Esophagus squamous epithelium (tissue), 5 donors: ENCODE data around the gene GMEB2. TPM values are rescaled to one million over a fixed set of nuclear protein-coding genes. Genes with fewer than 3 reads are reported as not detected.
A peak's percentile ranks its signal among the peaks of the same experiment; 100 is the strongest.

Experiments used
- DNase-seq: peaks from one replicate; lab custom pipeline; 2025; lab: John Stamatoyannopoulos, UW
- H3K27ac ChIP-seq, 4 donors: fragments of 200-600 bp; sonication (generic); one replicate each; pipeline ENCODE4 v1.5.1; 2016 to 2019; ENCODE audit warnings: mild to moderate bottlenecking in 1 of 4
- H3K27me3 ChIP-seq, 4 donors: fragments of 200-600 bp; sonication (generic); 1 replicate in 3 of 4; 2 replicates in 1 of 4; pipeline versions ENCODE4 v1.5.1 to v1.6.0; 2017 to 2021; ENCODE audit warnings: antibody characterized with exemption in 1 of 4
- H3K36me3 ChIP-seq, 3 donors: fragments of 200-600 bp; sonication (generic); one replicate each; pipeline ENCODE4 v1.5.1; 2016 to 2019
- H3K4me1 ChIP-seq, 3 donors: fragments of 200-600 bp; sonication (generic); one replicate each; pipeline ENCODE4 v1.5.1; 2017 to 2019
- H3K4me3 ChIP-seq, 4 donors: fragments of 200-600 bp; sonication (generic); 1 replicate in 3 of 4; 2 replicates in 1 of 4; pipeline ENCODE4 v1.5.1; 2016 to 2019; ENCODE audit warnings: mild to moderate bottlenecking in 2 of 4, moderate library complexity in 1 of 4
- H3K9me3 ChIP-seq, 3 donors: fragments of 200-600 bp; sonication (generic); one replicate each; pipeline ENCODE4 v1.5.1; 2016 to 2019
- CTCF ChIP-seq, 6 experiments: fragments of 450-650 bp in 4 of 6; fragments of 200-600 bp in 2 of 6; sonication (generic) in 2 of 6; IDR thresholded peaks; one replicate each; pipeline ENCODE4 v1.5.1; 2016 to 2019; ENCODE audit warnings: antibody characterized with exemption in 6 of 6, mild to moderate bottlenecking in 4 of 6, moderate library complexity in 4 of 6
- POLR2A ChIP-seq, 4 donors: fragments of 450-650 bp; IDR thresholded peaks; one replicate each; pipeline ENCODE4 v1.6.1; 2017; ENCODE audit warnings: antibody characterized with exemption in 4 of 4, mild to moderate bottlenecking in 4 of 4, moderate library complexity in 3 of 4
- WGBS, 2 donors: methylation state at CpG; one replicate each; pipeline ENCODE4 v1.1.5; 2018; 5-methylcytosine and 5-hydroxymethylcytosine counted together
- intact Hi-C: fragments of 100-400 bp; cut with DNase I; formaldehyde crosslinking; loops from one replicate; pipeline ENCODE4 v1.15.0; 2022
- total RNA-seq, 4 donors: library from RNA; depleted of rRNA; stranded (reverse); fragments of >200 nt; gene quantifications; one replicate each; pipeline ENCODE4 v1.1.0, GENCODE V29; 2016
- donor health status: DM: yes; HTN: yes; CAD: no.

Gene GMEB2
- total RNA-seq, 4 donors from 2014 or later: 7.2 to 12.0 (median 11.0) TPM

DNA sequence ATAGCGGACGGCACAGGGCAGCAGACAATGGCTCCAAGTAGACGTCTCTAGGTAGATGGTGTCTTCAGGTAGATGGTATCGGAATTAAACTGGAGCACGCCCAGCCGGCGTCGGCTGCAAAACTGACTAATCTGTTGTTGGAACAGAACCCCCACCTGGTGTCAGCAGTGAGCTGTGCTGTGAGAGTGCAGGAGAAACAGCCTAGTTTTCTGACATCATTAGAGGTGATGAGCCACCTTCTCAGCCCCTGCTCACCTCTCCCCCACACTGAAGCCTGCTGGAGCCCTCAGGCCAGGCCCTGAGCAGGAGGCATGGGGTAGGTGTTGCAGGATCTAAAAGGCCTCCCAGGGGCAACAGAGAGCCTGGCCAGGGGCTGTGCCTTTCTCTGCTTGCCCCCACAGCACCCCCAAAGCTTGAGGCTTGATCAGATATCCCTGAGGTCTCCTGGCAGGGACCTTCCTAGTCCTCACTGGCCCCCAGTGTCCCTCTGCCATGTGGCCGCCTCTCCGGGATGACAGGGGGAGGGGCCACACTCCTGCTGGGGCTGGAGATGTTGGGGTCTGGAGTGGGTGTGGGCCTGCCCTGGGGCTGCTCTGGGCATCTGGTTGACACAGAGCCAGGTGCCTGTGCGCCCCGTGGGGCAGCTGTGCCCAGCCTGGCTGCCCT, 46.0 kb downstream of the GMEB2 start:
- intact Hi-C loops: no loop called here
- WGBS, 2 donors: 33 to 41% methylated on average over 3 to 6 of the region's 12 CpGs
- no peak for DNase-seq

DNA sequence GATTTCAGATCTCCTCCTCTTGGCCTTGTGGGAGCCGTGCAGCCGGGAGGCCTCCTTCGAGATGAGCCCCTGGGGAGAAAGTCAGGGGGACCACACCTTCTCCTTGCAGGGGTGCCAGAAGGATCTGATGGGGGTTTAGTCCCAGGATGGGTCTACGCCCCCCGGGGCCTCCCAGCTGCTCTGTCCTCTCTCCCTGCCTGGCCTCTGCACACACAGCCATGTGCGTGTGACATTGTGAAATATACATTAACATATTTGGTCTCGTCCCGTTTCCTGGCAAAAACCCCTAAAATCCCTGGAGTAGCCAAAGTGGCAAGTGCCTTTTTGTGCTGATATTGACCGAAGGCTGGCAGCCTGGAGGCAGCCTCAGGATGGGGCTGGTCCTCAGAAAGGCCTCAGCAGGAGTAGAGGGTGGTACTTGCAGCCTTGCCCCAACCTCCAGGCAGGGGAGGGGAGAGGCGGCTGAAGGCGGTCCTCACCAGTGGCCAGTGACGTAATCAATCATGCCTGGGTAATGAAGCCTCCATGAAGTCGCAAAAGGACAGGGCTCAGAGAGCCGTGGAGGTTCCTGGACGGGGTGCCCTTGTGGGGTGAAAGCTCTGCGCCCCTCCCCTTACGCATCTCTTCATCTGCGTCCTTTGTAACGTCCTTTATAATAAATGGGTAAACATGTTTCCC, 47.7 kb downstream of the GMEB2 start:
- H3K4me3 ChIP-seq: no peak overlapping the region
- H3K4me1 ChIP-seq: peaks cover 0 to 11% (median 6%) of the 10 kb centered on the region in 3 donors
- H3K36me3 ChIP-seq: no peaks in the 10 kb centered on the region
- no peaks in the 10 kb centered on the region for H3K9me3 ChIP-seq
- H3K27me3 ChIP-seq: peaks cover 0 to 20% (median 0%) of the 10 kb centered on the region in 4 donors
- WGBS, 2 donors: 71% methylated on average over 7 to 15 of the region's 19 CpGs
- intact Hi-C loops: no loop called here
- no peak overlapping the region for H3K27ac ChIP-seq
- DNase-seq: no peak
- TF ChIP-seq POLR2A (IDR thresholded peaks at IDR 0.05) (no peak), CTCF (IDR thresholded peaks at IDR 0.05) (no peak)

More for the DNA sequence above, 46.0 kb downstream of the GMEB2 start:
- peak in 4 of 6 experiments; percentile 18 to 59 (median 34) for TF ChIP-seq CTCF (IDR thresholded peaks at IDR 0.05)
- TF ChIP-seq POLR2A (IDR thresholded peaks at IDR 0.05): no peak
- H3K27ac ChIP-seq: no peak overlapping the region
- H3K4me3 ChIP-seq: no peak overlapping the region
- H3K27me3 ChIP-seq: peaks cover 0 to 20% (median 0%) of the 10 kb centered on the region in 4 donors
- no peaks in the 10 kb centered on the region for H3K4me1 ChIP-seq
- H3K36me3 ChIP-seq: no peaks in the 10 kb centered on the region
- H3K9me3 ChIP-seq: no peaks in the 10 kb centered on the region

DNA sequence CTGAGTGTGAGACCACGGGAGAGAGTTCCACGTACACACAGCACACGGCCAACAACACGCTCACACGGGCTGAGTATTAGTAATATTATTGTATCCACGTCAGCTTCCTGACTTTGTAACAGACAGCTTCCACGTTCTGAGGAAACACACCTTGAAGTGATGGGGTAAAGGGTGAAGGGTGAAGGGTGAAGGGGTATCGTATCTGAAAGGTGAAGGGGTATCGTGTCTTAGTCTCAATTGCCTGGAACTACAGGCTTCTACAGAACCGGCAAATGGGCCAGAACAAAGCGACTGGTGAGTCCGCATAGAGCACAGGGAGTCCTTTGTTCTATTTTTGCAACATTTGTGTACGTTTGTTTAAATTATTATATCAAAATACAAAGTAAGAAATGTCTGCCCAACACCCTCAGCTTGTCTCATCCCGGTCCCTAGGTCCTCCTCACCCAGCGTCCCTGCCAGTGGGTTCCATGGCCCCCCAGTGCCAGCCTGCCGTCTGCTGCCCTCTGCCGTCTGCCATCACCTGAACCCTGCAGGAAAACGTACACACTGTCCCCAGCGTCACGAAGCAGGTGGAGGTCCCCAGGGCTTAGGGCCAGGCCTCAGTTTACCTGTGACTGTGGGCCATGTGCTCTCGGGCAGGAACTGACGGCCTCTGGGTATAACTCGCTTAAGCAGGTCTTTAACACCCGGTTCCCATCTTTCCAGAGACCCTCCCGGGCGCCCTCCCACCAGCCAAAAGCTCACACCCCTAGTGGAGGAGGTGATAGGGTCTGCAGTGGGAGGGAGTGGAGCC, 48.5 kb downstream of the GMEB2 start:
- Histone ChIP-seq H3K9me3 (no peaks in the 10 kb centered on the region), H3K36me3 (no peaks in the 10 kb centered on the region), H3K4me3 (no peak overlapping the region), H3K4me1 (peaks cover 4 to 16% (median 8%) of the 10 kb centered on the region in 3 donors), H3K27me3 (peaks cover 0 to 20% (median 0%) of the 10 kb centered on the region in 4 donors), H3K27ac (no peak overlapping the region)
- intact Hi-C loops: no loop called here
- TF ChIP-seq POLR2A (IDR thresholded peaks at IDR 0.05) (no peak), CTCF (IDR thresholded peaks at IDR 0.05) (peak in 1 of 6 experiments; percentile 21)
- no peak for DNase-seq
- WGBS, 2 donors: 64 to 68% methylated on average over 18 to 19 of the region's 26 CpGs

DNA sequence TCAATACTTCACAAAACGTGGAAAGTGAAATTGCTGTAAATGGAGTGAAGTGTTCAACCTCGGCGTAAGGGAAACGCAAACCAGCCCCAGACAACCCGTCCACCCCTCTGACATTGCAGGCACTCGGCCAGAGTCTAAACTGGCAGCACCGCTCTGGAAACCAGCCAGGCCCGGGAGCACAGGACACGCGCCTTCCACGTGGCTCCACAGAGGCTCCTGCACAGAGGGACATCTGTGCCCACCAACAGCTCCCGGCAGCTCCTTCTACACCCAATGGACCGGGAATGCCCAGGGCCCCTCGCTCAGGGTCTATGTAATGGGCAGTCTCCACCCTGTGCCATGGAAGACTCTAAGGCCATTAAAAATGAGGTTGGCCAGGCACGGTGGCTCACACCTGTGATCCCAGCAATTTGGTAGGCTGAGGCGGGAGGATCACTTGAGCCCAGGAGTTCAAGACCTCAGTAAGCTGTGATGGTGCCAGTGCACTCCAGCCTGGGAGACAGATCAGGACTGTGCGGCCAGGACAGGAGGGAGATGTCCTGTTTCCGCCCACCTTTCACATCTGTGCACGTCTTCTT, 49.5 kb downstream of the GMEB2 start:
- Histone ChIP-seq H3K27me3 (peaks cover 0 to 20% (median 0%) of the 10 kb centered on the region in 4 donors), H3K4me3 (no peak overlapping the region), H3K36me3 (peaks cover 0 to 5% (median 0%) of the 10 kb centered on the region in 3 donors), H3K4me1 (peaks cover 9 to 26% (median 16%) of the 10 kb centered on the region in 3 donors), H3K9me3 (no peaks in the 10 kb centered on the region), H3K27ac (no peak overlapping the region)
- intact Hi-C loops: no loop called here
- no peak for DNase-seq
- TF ChIP-seq CTCF (IDR thresholded peaks at IDR 0.05): no peak
- TF ChIP-seq POLR2A (IDR thresholded peaks at IDR 0.05): no peak
- 47 to 51% methylated on average over 8 to 11 of the region's 19 CpGs for whole genome bisulfite sequencing, 2 donors
